Lung microvascular endothelial cell (primary cell): ENCODE measurements around the gene TBX21. TPM values are rescaled to one million over a fixed set of nuclear protein-coding genes. Genes with fewer than 3 reads are reported as not detected.

Source experiments
- DNase-seq, 2 donors: peaks; one replicate each; pipeline versions ENCODE4 v3.0.0 to v3.0.0-alpha.2; 2010; ENCODE audit warnings: low read depth in 2 of 2
- total RNA-seq: library from RNA; depleted of rRNA; stranded (reverse); fragments of >200 nt; gene quantifications from 2 replicates; pipeline ENCODE4 v1.2.1, GENCODE V29; 2014

TBX21 gene
- total RNA-seq, 1 donor from 2014 or later, result not detected

DNA sequence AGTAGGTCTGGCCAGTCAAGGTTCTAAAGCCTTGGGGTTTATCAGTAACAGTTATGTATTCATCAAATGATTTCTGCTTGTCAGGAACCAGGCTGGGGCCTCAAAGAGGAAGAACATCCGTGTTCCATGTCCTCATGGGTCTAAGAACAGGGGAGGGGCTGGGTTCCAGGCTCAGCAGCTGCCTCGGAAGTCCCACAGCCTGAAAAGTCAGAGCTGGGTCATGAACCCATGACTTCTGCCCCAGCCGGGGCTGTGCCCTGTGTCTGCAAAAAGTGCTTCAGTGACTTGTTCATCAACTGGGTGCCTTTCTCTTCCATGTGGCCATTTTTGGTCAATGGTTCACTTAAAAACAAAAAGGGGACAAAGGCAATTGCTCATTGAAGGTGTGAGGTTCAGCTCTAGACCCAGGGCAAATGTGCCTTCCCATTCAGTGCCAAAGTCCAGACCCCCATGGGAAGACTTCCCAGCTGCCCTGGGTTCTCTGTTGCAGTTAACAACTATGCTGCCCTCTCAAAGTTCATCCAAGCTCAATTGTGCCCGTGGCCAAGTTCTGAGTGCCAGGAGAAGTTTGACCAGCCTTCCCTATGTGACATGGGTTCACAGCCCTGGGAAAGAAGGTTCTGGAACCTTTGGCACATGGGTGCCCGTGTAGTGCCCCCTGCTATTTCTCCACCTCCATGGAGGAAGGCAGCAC, 20.6 kb upstream of the TBX21 start:
- no peak for DNase-seq

DNA sequence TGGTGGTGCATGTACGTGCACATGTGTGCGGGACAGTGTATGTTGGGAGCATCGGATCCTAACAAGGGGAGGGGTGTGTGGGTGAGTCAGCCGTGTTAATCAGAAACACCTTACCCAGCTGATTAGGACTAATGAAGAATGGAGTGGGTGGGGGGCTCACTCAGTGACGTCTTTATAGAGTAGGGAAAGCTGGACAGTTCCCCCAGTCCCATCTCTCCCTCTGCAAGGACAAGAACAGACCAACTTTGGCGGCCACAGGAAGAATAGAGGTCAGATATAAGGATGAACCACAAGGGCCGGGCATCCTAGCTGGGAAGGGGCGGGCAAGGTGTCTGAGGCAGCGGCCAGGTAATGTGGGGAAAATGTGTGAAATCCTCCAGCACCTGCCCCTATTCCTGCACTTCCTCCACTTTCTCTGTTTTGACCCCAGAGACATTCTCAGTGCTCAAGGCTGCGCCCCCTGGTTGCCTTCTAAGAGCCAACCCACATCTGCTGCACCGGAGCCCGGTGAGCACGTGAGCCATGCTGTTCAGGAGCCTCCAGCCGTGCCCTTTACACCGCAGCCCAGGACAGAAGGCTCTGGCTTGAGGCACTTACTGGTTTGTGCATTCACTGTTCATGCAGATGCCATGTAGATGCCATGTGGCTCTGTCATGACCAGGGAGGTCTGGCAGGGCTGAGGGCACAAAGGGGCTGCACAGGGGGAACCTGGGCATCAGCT, 18.9 kb upstream of the TBX21 start:
- no peak for DNase-seq

GRCh38 chr17:47714773-47715396, 18.2 kb upstream of the TBX21 start:
- DNase-seq, result no peak

- DNase-seq, result no peak
These were observed 17.2 kb upstream of the TBX21 start for GRCh38 chr17:47715669-47716325.

GRCh38 chr17:47716375-47716774, 16.7 kb upstream of the TBX21 start:
- no peak for DNase-seq

DNA sequence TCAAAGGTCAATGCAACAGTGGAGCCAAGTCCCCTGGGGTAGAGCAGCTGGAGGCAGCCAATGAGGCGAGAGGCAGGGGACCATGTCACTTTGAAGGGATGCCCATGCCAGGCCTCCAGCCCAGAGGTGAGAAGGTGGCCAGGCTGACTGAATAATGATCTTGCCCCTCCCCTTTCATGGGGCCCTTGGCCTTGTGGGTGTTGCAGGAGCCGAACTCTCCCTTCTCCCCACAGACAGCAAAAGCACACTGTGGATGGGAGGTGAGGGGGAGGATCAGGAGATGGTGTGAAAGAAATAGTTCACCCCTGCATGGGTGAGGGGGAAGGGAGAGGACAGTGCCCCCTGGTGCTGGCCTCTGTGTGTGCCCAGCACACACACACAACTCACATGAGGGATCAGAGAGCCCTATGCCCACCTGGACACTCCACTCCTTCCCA, 15.8 kb upstream of the TBX21 start:
- peak in 1 of 2 donors; percentile 27 for DNase-seq

- no peak for DNase-seq
These were observed 14.9 kb upstream of the TBX21 start for GRCh38 chr17:47717979-47718621.

GRCh38 chr17:47718634-47719405, 14.2 kb upstream of the TBX21 start:
- DNase-seq, result no peak

- DNase-seq, result peak in 1 of 2 donors; percentile 19
These were observed 13.5 kb upstream of the TBX21 start for GRCh38 chr17:47719411-47720152.

DNA sequence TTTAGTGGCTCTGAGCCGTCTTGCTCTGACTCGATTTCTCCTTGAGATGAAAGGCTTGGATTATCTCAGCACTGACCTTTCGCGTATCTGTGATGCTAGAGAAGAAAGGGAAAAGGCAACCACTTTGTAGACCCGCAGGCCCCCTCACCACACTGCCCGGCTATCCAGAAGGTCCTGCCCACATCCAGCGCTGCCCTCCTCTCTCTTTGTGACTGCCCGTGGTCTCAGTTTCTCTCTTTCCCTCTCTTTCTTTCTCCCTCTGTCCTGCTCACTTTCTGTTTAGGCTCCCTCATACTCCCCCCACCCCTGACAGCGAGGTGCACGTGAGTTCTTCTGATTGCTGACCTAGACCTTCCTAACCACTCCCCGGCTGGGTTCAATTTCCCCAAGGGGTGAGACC, 12.8 kb upstream of the TBX21 start:
- no peak for DNase-seq

DNA sequence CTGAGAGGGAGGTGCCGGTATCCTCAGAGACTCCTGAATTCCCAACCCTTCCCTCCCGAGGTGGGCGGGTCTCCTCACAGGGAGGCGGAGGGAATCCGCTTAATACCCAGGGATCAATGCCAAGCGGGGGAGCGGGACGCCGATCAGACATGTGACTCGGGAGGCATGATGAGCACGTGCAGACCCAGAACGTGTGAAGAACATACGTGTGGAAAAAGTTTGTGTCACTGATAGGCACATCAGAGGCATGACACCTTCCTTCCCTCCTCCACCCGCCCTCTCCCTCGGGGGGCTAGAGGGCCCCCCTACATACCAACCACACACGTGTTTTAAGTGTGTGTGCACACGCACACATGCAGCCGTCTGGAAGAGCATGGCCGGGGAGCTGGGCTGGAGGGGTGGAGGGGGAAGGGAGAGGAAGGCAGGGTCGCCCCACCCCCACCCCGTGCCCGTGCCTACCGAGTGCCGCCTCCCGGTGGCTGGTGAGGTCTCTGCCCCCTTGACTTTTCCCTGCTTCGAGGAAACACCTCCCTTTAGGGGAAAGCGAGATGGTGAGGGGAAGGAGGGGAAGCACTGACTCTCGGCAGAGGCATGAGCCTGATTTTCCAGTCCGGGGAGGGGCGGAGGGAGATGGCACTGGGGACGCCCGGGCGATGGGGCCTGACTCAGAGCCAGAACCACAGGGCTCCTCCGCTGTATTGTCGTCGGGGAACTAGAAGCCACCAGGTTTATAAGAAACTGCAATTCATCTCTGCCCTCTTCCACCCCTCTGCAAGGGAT, 12.1 kb upstream of the TBX21 start:
- DNase-seq, result peak in 1 of 2 donors; percentile 45

- no peak for DNase-seq
These were observed 11.3 kb upstream of the TBX21 start for GRCh38 chr17:47721725-47722124.

- no peak for DNase-seq
These were observed 8.3 kb upstream of the TBX21 start for GRCh38 chr17:47724705-47725104.

DNA sequence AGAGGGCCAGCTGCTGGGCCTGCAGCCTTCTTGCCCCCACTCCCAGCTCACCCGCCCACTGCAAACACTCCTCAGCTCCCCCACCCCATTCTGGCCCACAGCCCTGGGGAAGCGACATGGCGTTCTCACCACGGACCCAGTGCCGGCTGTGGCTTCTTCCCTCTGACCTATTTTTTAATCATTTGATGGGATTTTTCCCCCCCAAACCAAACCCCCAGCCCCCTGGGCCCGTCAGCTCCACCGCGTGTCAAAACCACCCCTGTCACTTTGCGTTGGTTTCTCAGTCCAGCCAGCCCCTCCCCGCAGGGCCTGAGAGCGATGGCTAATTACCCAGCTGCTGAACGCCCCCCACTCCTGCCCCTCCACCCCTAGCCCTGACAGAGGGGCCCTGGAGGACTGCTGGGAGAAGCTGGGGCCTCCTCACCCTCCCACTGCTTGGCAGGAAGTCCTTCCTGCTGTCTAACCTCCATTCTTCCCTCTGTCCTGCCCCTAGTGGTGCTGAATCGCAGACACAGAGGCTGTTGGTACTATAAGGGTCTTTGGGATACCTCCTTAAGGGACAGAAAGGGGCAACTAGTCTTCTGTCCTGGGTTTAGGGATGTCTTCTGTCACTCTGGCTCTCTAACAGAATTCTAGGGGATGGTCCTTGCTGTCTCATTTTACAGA, 7.5 kb upstream of the TBX21 start:
- DNase-seq, result no peak

DNA sequence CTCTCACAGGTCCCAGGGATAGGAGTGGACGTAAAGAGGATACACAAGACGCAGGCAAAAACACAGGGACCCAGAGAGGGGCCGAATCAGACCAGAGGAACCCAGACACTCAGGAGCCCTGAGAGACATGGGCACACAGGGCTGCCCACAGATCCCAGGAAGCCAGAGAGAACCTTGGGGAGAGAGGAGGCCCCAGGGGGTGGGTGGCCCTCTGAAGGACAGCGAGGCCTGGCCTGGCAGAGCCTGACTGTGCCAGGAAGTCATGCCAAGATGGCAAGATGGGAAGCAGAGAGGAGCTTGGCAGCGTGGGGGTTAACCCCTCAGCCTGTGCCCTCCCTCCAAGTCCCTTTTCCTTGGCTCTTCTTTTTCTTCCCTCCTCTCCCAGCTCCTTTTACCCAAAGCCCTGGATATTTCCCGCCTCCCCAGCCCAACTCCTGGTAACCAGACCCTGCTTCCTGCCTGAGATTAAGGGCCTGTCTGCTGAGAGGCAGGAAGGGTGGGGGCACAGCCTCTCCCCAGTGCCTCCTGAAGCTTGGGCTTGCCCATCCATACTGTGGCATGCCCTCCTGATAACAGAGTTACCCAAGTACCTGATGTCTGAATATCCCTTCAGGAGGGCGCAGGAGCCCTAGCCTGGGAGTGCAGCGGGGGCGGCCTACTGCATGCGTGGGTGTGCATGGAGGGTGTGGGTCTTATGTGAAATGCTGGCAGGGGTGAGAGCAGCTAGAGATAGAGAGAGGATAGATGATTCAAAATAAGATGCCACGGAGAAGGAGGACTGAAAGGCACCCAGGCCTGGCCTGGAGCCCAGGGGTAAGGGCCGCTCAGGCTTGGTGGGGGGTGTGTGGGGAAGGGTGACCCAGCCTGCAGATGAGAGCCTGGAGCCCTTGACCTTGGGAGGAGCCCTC, 6.0 kb upstream of the TBX21 start:
- no peak for DNase-seq

DNA sequence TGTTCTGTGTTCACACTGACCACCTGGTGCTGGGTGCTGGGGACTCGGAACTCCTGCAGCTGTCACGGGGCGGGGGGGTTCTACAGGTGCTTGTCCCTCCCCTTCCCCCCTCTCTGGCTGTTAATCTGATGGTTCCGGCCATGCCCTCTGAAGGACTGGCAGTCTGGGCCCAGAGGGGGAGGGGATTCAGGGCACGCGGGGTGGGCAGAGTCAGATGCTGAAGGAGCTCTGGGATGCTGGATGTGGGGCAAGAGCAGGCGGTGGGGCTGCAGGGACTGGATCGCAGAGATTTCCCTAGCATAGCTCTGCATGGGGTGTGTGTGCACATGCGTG, 5.4 kb upstream of the TBX21 start:
- DNase-seq, result no peak

GRCh38 chr17:47728214-47728877, 4.7 kb upstream of the TBX21 start:
- no peak for DNase-seq
